SK-N-MC (cell line): ENCODE measurements around the gene RAB18.

Experiments used
- EZH2 ChIP-seq: fragments of 200-600 bp; sonication (generic); IDR thresholded peaks from one replicate; pipeline ENCODE4 v1.6.1; 2017; ENCODE audit warnings: antibody characterized with exemption
- FOXP2 ChIP-seq: optimal IDR thresholded peaks from 2 replicates; pipeline ENCODE3; 2011; ENCODE audit warnings: mild to moderate bottlenecking, moderate library complexity; ENCODE audit not compliant: insufficient read depth; ENCODE audit errors: extremely low read length, control extremely low read depth
- POLR2AphosphoS5 ChIP-seq: IDR thresholded peaks from 2 replicates; pipeline ENCODE4 v1.6.1; 2012; ENCODE audit warnings: mild to moderate bottlenecking, low read depth, low read length, borderline replicate concordance

- no peak for TF ChIP-seq EZH2
- no peak for TF ChIP-seq FOXP2
- TF ChIP-seq POLR2AphosphoS5, result no peak
Observed at GRCh38 chr10:27531336-27531847, 27.3 kb downstream of the RAB18 start.
